Measurements from ENCODE around the gene MARVELD3.
"Not testable (repeated sequence)": the region's sequence is repeated elsewhere in the genome, so short reads cannot be mapped to it uniquely, and the experiment has no call there.

The MARVELD3 gene

GRCh38 chr16:71672803-71673581 is 47.0 kb downstream of the MARVELD3 start:
- DNase-seq (ENCODE audit: low read depth): no peak

- DNase-seq (ENCODE audit: low read depth): no peak
These were observed 47.6 kb downstream of the MARVELD3 start for GRCh38 chr16:71673582-71673973.

GRCh38 chr16:71674229-71674628 is 48.2 kb downstream of the MARVELD3 start:
- DNase-seq (ENCODE audit: low read depth): no peak

GRCh38 chr16:71675380-71675779 is 49.4 kb downstream of the MARVELD3 start:
- no peak for DNase-seq (ENCODE audit: low read depth)

- no peak for DNase-seq (ENCODE audit: low read depth)
These were observed 50.3 kb downstream of the MARVELD3 start for GRCh38 chr16:71676236-71676635.

- no peak for DNase-seq (ENCODE audit: low read depth)
These were observed 55.4 kb downstream of the MARVELD3 start for GRCh38 chr16:71681360-71681759.

- not testable (repeated sequence) for DNase-seq (ENCODE audit: low read depth)
These were observed 58.3 kb downstream of the MARVELD3 start for GRCh38 chr16:71684280-71684679.
